Mesothelial cell of epicardium (in vitro differentiated cells): ENCODE results near the gene OR3A3. TPM values are rescaled to one million over a fixed set of nuclear protein-coding genes. Genes with fewer than 3 reads are reported as not detected.
"Not testable (repeated sequence)": the region's sequence is repeated elsewhere in the genome, so short reads cannot be mapped to it uniquely, and the experiment has no call there.

Experiments used
- DNase-seq, 2 experiments: peaks; one replicate each; pipeline ENCODE4 v3.0.0; 2021; ENCODE audit warnings: low spot score in 2 of 2; ENCODE audit not compliant: unreplicated experiment in 2 of 2
- H3K27ac Mint-ChIP-seq: 2 replicates; pipeline ENCODE4 v1.8.0; 2021; ENCODE audit warnings: mixed read lengths
- H3K27me3 Mint-ChIP-seq: 2 replicates; pipeline ENCODE4 v1.8.0; 2021; ENCODE audit warnings: low read depth, mixed read lengths
- H3K36me3 Mint-ChIP-seq: 2 replicates; pipeline ENCODE4 v1.8.0; 2021; ENCODE audit warnings: mixed read lengths
- H3K4me1 Mint-ChIP-seq: 2 replicates; pipeline ENCODE4 v1.8.0; 2021; ENCODE audit warnings: mixed read lengths
- H3K4me3 Mint-ChIP-seq: 2 replicates; pipeline ENCODE4 v1.8.0; 2021; ENCODE audit warnings: mild to moderate bottlenecking, moderate library complexity, mixed read lengths
- H3K9me3 Mint-ChIP-seq: 2 replicates; pipeline ENCODE4 v1.8.0; 2021; ENCODE audit warnings: mixed read lengths
- CTCF ChIP-seq: fragments of 200-600 bp; sonication (generic); IDR thresholded peaks from one replicate; pipeline ENCODE4 v1.5.0; 2021; ENCODE audit warnings: antibody characterized with exemption; ENCODE audit not compliant: unreplicated experiment
- total RNA-seq: library from RNA; stranded (reverse); gene quantifications from 3 replicates; pipeline ENCODE4 v1.2.1, GENCODE V29; 2021

Gene OR3A3
- total RNA-seq, 1 donor from 2014 or later: not detected

- TF ChIP-seq CTCF: no peak
- Mint-ChIP-seq H3K27ac (no peak within 1 kb of the TSS), H3K36me3 (no peaks in the 10 kb centered on the region), H3K9me3 (peaks cover 54% of the 10 kb centered on the region), H3K27me3 (no peaks in the 10 kb centered on the region), H3K4me3 (no peak within 1 kb of the TSS), H3K4me1 (no peaks in the 10 kb centered on the region)
- DNase-seq: no peak
Observed at GRCh38 chr17:3433741-3434140, 22.6 kb downstream of the OR3A3 start, which contains the start of gene OR1E2. Gene OR1E2, minus strand, starts transcription at chr17:3433841. Its CDS starts 0 bp downstream, at chr17:3433841.

- DNase-seq: no peak
- H3K27me3 Mint-ChIP-seq: no peaks in the 10 kb centered on the region
- peaks cover 23% of the 10 kb centered on the region for H3K9me3 Mint-ChIP-seq
- no peaks in the 10 kb centered on the region for H3K36me3 Mint-ChIP-seq
- TF ChIP-seq CTCF: no peak
- no peak overlapping the region for H3K4me3 Mint-ChIP-seq
- H3K27ac Mint-ChIP-seq: no peak overlapping the region
- H3K4me1 Mint-ChIP-seq: no peaks in the 10 kb centered on the region
Observed at GRCh38 chr17:3438368-3438767, 27.2 kb downstream of the OR3A3 start.

- no peak for TF ChIP-seq CTCF
- no peaks in the 10 kb centered on the region for H3K36me3 Mint-ChIP-seq
- DNase-seq: no peak
- no peaks in the 10 kb centered on the region for H3K4me1 Mint-ChIP-seq
- H3K27me3 Mint-ChIP-seq: no peaks in the 10 kb centered on the region
- no peak overlapping the region for H3K4me3 Mint-ChIP-seq
- no peak overlapping the region for H3K27ac Mint-ChIP-seq
- H3K9me3 Mint-ChIP-seq: peaks cover 10% of the 10 kb centered on the region
Observed at GRCh38 chr17:3440451-3440850, 29.3 kb downstream of the OR3A3 start.

- Mint-ChIP-seq H3K9me3 (peaks cover 2% of the 10 kb centered on the region), H3K4me3 (no peak overlapping the region), H3K4me1 (no peaks in the 10 kb centered on the region), H3K27ac (no peak overlapping the region), H3K36me3 (no peaks in the 10 kb centered on the region), H3K27me3 (no peaks in the 10 kb centered on the region)
- no peak for TF ChIP-seq CTCF
- DNase-seq: no peak
Observed at GRCh38 chr17:3447625-3448024, 36.5 kb downstream of the OR3A3 start.

GRCh38 chr17:3448059-3448665 lies 37.0 kb downstream of the OR3A3 start:
- no peaks in the 10 kb centered on the region for H3K27me3 Mint-ChIP-seq
- no peak overlapping the region for H3K27ac Mint-ChIP-seq
- H3K4me3 Mint-ChIP-seq: no peak overlapping the region
- TF ChIP-seq CTCF: no peak
- DNase-seq: no peak
- H3K36me3 Mint-ChIP-seq: no peaks in the 10 kb centered on the region
- H3K4me1 Mint-ChIP-seq: no peaks in the 10 kb centered on the region
- H3K9me3 Mint-ChIP-seq: peaks cover 5% of the 10 kb centered on the region

- not testable (repeated sequence) for H3K36me3 Mint-ChIP-seq, H3K27ac Mint-ChIP-seq, H3K27me3 Mint-ChIP-seq
Observed at GRCh38 chr17:3466355-3466754, 55.2 kb downstream of the OR3A3 start.

More at GRCh38 chr17:3466355-3466754, 55.2 kb downstream of the OR3A3 start:
- not testable (repeated sequence) for H3K4me1 Mint-ChIP-seq, DNase-seq, H3K4me3 Mint-ChIP-seq, H3K9me3 Mint-ChIP-seq
